Ishikawa (cell line): ENCODE results near the gene HBS1L.

Source experiments
- CEBPB ChIP-seq: IDR thresholded peaks from 2 replicates; pipeline ENCODE4 v1.6.1; 2012
- CREB1 ChIP-seq: IDR thresholded peaks from 2 replicates; pipeline ENCODE4 v1.6.1; 2012; ENCODE audit warnings: low read depth
- EGR1 ChIP-seq: IDR thresholded peaks from 2 replicates; pipeline ENCODE4 v1.6.1; 2012
- EP300 ChIP-seq: IDR thresholded peaks from 2 replicates; pipeline ENCODE4 v1.6.1; 2012; ENCODE audit warnings: borderline replicate concordance
- FOXM1 ChIP-seq: IDR thresholded peaks from 2 replicates; pipeline ENCODE4 v1.6.1; 2012; ENCODE audit warnings: low read depth, borderline replicate concordance
- NFIC ChIP-seq: IDR thresholded peaks from 2 replicates; pipeline ENCODE4 v1.6.1; 2012
- RAD21 ChIP-seq: IDR thresholded peaks from 2 replicates; pipeline ENCODE4 v1.6.1; 2012; ENCODE audit warnings: low read depth
- TAF1 ChIP-seq: IDR thresholded peaks from 2 replicates; pipeline ENCODE4 v1.6.1; 2012; ENCODE audit warnings: low read depth, mild to moderate bottlenecking
- TCF12 ChIP-seq: IDR thresholded peaks from 2 replicates; pipeline ENCODE4 v1.6.1; 2012; ENCODE audit warnings: low read depth
- TEAD4 ChIP-seq: IDR thresholded peaks from 2 replicates; pipeline ENCODE4 v1.6.1; 2012
- YY1 ChIP-seq: IDR thresholded peaks from 2 replicates; pipeline ENCODE4 v1.6.1; 2012; ENCODE audit warnings: low read depth
- ZBTB7A ChIP-seq: IDR thresholded peaks from 2 replicates; pipeline ENCODE4 v1.6.1; 2012; ENCODE audit warnings: low read depth
- TF ChIP-seq, protein P1 (sequence below): IDR thresholded peaks from 2 replicates; pipeline ENCODE4 v1.6.1; 2012
- TF ChIP-seq, protein P2 (sequence below): IDR thresholded peaks from 2 replicates; pipeline ENCODE4 v1.6.1; 2012; ENCODE audit warnings: low read depth, mild to moderate bottlenecking
- TF ChIP-seq, protein P3 (sequence below): IDR thresholded peaks from 2 replicates; pipeline ENCODE4 v1.6.1; 2012

HBS1L gene

DNA sequence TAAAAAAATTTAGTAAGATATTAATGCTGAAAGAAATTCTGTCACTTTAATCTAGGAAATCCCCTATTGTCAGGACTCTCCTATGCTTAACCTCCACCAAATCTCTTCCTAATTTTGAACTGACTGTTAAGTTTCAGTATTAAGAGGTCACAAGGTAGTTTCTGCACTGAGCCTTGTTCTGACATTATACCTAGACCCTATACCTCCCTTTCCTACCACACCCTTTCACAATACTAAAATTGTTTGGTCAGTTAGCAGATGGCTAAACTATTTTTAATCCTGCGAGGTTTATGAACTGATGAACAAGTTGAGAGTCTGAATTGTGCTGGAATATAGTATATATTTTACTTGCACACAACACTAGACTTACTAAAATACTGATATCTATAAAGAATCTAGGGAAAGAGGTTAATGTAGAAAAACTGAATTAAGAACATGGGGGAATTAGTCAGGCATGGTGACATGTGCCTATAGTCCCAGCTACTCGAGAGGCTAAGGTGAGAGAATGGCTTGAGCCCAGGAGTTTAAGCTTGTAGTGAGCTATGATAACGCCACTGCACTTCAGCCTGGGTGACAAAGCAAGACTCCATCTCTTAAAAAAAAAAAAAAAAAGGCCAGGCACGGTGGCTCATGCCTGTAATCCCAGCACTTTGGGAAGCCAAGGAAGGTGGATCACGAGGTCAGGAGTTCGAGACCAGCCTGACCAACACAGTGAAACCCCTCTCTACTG, 51.5 kb downstream of the HBS1L start:
- TF ChIP-seq TAF1: no peak
- no peak for TF ChIP-seq EGR1
- no peak for TF ChIP-seq TCF12
- TF ChIP-seq CEBPB: no peak
- TF ChIP-seq TEAD4: no peak
- no peak for TF ChIP-seq EP300
- TF ChIP-seq, protein P1, sequence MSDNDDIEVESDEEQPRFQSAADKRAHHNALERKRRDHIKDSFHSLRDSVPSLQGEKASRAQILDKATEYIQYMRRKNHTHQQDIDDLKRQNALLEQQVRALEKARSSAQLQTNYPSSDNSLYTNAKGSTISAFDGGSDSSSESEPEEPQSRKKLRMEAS: no peak
- no peak for TF ChIP-seq CREB1
- TF ChIP-seq, protein P2, sequence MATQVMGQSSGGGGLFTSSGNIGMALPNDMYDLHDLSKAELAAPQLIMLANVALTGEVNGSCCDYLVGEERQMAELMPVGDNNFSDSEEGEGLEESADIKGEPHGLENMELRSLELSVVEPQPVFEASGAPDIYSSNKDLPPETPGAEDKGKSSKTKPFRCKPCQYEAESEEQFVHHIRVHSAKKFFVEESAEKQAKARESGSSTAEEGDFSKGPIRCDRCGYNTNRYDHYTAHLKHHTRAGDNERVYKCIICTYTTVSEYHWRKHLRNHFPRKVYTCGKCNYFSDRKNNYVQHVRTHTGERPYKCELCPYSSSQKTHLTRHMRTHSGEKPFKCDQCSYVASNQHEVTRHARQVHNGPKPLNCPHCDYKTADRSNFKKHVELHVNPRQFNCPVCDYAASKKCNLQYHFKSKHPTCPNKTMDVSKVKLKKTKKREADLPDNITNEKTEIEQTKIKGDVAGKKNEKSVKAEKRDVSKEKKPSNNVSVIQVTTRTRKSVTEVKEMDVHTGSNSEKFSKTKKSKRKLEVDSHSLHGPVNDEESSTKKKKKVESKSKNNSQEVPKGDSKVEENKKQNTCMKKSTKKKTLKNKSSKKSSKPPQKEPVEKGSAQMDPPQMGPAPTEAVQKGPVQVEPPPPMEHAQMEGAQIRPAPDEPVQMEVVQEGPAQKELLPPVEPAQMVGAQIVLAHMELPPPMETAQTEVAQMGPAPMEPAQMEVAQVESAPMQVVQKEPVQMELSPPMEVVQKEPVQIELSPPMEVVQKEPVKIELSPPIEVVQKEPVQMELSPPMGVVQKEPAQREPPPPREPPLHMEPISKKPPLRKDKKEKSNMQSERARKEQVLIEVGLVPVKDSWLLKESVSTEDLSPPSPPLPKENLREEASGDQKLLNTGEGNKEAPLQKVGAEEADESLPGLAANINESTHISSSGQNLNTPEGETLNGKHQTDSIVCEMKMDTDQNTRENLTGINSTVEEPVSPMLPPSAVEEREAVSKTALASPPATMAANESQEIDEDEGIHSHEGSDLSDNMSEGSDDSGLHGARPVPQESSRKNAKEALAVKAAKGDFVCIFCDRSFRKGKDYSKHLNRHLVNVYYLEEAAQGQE: no peak
- no peak for TF ChIP-seq FOXM1
- no peak for TF ChIP-seq RAD21
- no peak for TF ChIP-seq NFIC
- TF ChIP-seq, protein P3, sequence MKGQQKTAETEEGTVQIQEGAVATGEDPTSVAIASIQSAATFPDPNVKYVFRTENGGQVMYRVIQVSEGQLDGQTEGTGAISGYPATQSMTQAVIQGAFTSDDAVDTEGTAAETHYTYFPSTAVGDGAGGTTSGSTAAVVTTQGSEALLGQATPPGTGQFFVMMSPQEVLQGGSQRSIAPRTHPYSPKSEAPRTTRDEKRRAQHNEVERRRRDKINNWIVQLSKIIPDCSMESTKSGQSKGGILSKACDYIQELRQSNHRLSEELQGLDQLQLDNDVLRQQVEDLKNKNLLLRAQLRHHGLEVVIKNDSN: no peak
- TF ChIP-seq YY1: no peak
- no peak for TF ChIP-seq ZBTB7A

- 0 out of 2 replicates have a peak, but pooled peaks have one; percentile 15 for TF ChIP-seq RAD21
- TF ChIP-seq ZBTB7A: no peak
These were observed 52.3 kb downstream of the HBS1L start for GRCh38 chr6:135002229-135002844.

GRCh38 chr6:134999107-134999506, 55.5 kb downstream of the HBS1L start:
- no peak for TF ChIP-seq CREB1
- TF ChIP-seq RAD21: no peak
- no peak for TF ChIP-seq YY1
- TF ChIP-seq NFIC: no peak
- no peak for TF ChIP-seq CEBPB
- TF ChIP-seq TCF12: no peak
- no peak for TF ChIP-seq TAF1
- TF ChIP-seq, protein P1: no peak
- TF ChIP-seq, protein P2: no peak
- TF ChIP-seq EGR1: no peak
- TF ChIP-seq, protein P3: no peak
- no peak for TF ChIP-seq FOXM1
- TF ChIP-seq ZBTB7A: no peak
- no peak for TF ChIP-seq TEAD4
- TF ChIP-seq EP300: no peak

- TF ChIP-seq, protein P1: no peak
- TF ChIP-seq, protein P3: no peak
- TF ChIP-seq ZBTB7A: no peak
- TF ChIP-seq TEAD4: no peak
These were observed 57.3 kb downstream of the HBS1L start for GRCh38 chr6:134997133-134997995.

- TF ChIP-seq, protein P3: no peak
- peak; percentile 74 for TF ChIP-seq CEBPB
- TF ChIP-seq NFIC: peak; percentile 70
These were observed 59.1 kb downstream of the HBS1L start for GRCh38 chr6:134995536-134995935.
